ENCODE measurements around the gene PRDX1. TPM values are rescaled to one million over a fixed set of nuclear protein-coding genes. Genes with fewer than 3 reads are reported as not detected.

Gene PRDX1
- total and polyA plus RNA-seq, 2 of the 8 experiments (the other 6 are each of a cell fraction or from before 2014, with no cell fraction given) = 1,165 to 1,418 TPM

GRCh38 chr1:45490626-45491486 is 30.8 kb downstream of the PRDX1 start, which contains the start of gene TESK2:
Gene TESK2 (minus strand): TSS chr1:45491163. CDS start chr1:45457785, 33,378 bp downstream.
- H3K56ac ChIP-seq (replicated peaks; ENCODE audit: insufficient read length, low read depth, low read length) = peak within 1 kb of the TSS; percentile 22
- ChIA-PET CTCF (ENCODE audit: partially characterized antibody) (interaction anchor here (0.5 to 10.1 kb wide), 15 partner anchors 13 to 480 kb away, joined by 3 to 194 read pairs (median 5); partner anchors contain the start of genes HECTD3 and UROD), POLR2A (ENCODE audit: partially characterized antibody) (interaction anchor here (0.9 to 3.8 kb wide), 11 partner anchors 10 to 769 kb away, joined by 3 to 20 read pairs (median 4); partner anchors contain the start of genes CCDC163, HPDL, MMACHC and MUTYH)
- peak; percentile 99 for FAIRE-seq
- peak within 1 kb of the TSS; percentile 65 for H3K18ac ChIP-seq (ENCODE audit: extremely low read depth, low read length)
- H3K79me1 ChIP-seq (ENCODE audit: low read depth, low read length) = no peaks in the 10 kb centered on the region; the same call in 1 of the 2 replicates
- H3K27ac ChIP-seq (ENCODE audit: low read depth, low read length) = no peak within 1 kb of the TSS; the same call in 1 of the 2 replicates
- no peaks in the 10 kb centered on the region for H3K36me3 ChIP-seq (ENCODE audit: control insufficient read depth in 2 of 4, insufficient read depth in 4 of 4, low read length in 3 of 4)
- peak within 1 kb of the TSS; percentile 61 for H2BK15ac ChIP-seq (ENCODE audit: low read length)
- H3K14ac ChIP-seq (ENCODE audit: insufficient read length) = no peak within 1 kb of the TSS
- H2BK5ac ChIP-seq (ENCODE audit: low read depth, low read length) = peak within 1 kb of the TSS; percentile 11; the same call in 1 of the 2 replicates
- 1% methylated on average over 60 of the region's 64 CpGs; no CpG with 5 or more reads in 1 of the 2 experiments for WGBS, 2 experiments (ENCODE audit: extremely low coverage in 1 of 2, insufficient coverage in 1 of 2, insufficient read length in 1 of 2, insufficient replicate concordance in 2 of 2, low coverage in 1 of 2, low lambda C conversion rate in 2 of 2, missing lambda C conversion rate in 1 of 2)
- peak within 1 kb of the TSS; percentile 77 to 89 (median 83) for H3K4me3 ChIP-seq (ENCODE audit: extremely low read depth in 1 of 4, insufficient read depth in 2 of 4, low read depth in 3 of 4, low read length in 4 of 4)
- DNase-seq (ENCODE audit: low read depth in 1 of 2, low spot score in 2 of 2) = peak; percentile 99 to 100
- H2BK20ac ChIP-seq (ENCODE audit: low read length) = no peak within 1 kb of the TSS
- peak within 1 kb of the TSS; percentile 84 to 93 for H3K4me2 ChIP-seq (ENCODE audit: insufficient read depth in 1 of 2, low read depth in 2 of 2, low read length in 2 of 2)
- H4K20me1 ChIP-seq (replicated peaks in 1 of 2; ENCODE audit: control insufficient read depth in 1 of 2, insufficient read depth in 2 of 2, low read length in 2 of 2) = no peaks in the 10 kb centered on the region
- H4K8ac ChIP-seq (ENCODE audit: extremely low read depth, insufficient read depth, low read length) = no peak within 1 kb of the TSS
- peaks cover 0 to 8% (median 3%) of the 10 kb centered on the region in 4 experiments; a peak in 6 of 7 replicates for H3K4me1 ChIP-seq (replicated peaks in 1 of 4; ENCODE audit: control insufficient read depth in 3 of 4, insufficient read depth in 4 of 4, low read length in 3 of 4)
- H4K5ac ChIP-seq (ENCODE audit: insufficient read length, low read depth, low read length) = no peak within 1 kb of the TSS
- H2AFZ ChIP-seq (ENCODE audit: low read length) = peak within 1 kb of the TSS; percentile 44
- peak within 1 kb of the TSS; percentile 60 for H2BK12ac ChIP-seq (ENCODE audit: low read depth, low read length)
- no peak within 1 kb of the TSS for H2AK5ac ChIP-seq (ENCODE audit: low read depth, low read length)
- no peak within 1 kb of the TSS for H2BK120ac ChIP-seq (replicated peaks; ENCODE audit: low read depth, low read length)
- no peaks in the 10 kb centered on the region for H3K9me3 ChIP-seq (ENCODE audit: insufficient read depth in 2 of 2, low read depth in 1 of 2, low read length in 1 of 2)
- H3K23ac ChIP-seq (ENCODE audit: insufficient read length) = no peak within 1 kb of the TSS
- peaks cover 11% of the 10 kb centered on the region for H3K23me2 ChIP-seq (ENCODE audit: low read depth, low read length)
- H3K9ac ChIP-seq (replicated peaks in 1 of 4; ENCODE audit: extremely low read depth in 1 of 4, low read depth in 3 of 4, low read length in 3 of 4) = peak within 1 kb of the TSS; percentile 64 to 78 (median 72)
- no peaks in the 10 kb centered on the region for H3K27me3 ChIP-seq (replicated peaks in 1 of 4; ENCODE audit: control insufficient read depth in 3 of 4, extremely low read depth in 1 of 4, insufficient read depth in 3 of 4, low read length in 3 of 4)
- H3K4ac ChIP-seq (replicated peaks; ENCODE audit: insufficient read length, low read depth, low read length) = no peak within 1 kb of the TSS
- no peak within 1 kb of the TSS for H4K91ac ChIP-seq (replicated peaks; ENCODE audit: insufficient read length, low read length)
- H3K79me2 ChIP-seq (ENCODE audit: control insufficient read depth in 1 of 2, insufficient read depth in 2 of 2, low read length in 2 of 2) = peaks cover 0 to 18% of the 10 kb centered on the region in 2 experiments; a peak in 1 of 4 replicates
- 0 out of 4 replicates have a peak, but pooled peaks of 1 of the 2 experiments have one; percentile 0 for TF ChIP-seq RAD21 (IDR thresholded peaks at IDR 0.05 in 1 of 2, conservative IDR thresholded peaks at IDR 0.05 in 1 of 2; ENCODE audit: low read depth in 2 of 2, low read length in 2 of 2)
- TF ChIP-seq EZH2 (IDR thresholded peaks at IDR 0.05; ENCODE audit: low read depth, low read length, severe bottlenecking) = peak; percentile 33
- TF ChIP-seq TCF12 (IDR thresholded peaks at IDR 0.05; ENCODE audit: low read depth, low read length) = 0 out of 2 replicates have a peak, but pooled peaks have one; percentile 3
- TF ChIP-seq HDAC2 (IDR thresholded peaks at IDR 0.05; ENCODE audit: borderline replicate concordance in 1 of 2, low read depth in 2 of 2, low read length in 2 of 2) = no peak; a peak in 1 of 4 replicates
- no peak; a peak in 1 of 3 replicates for TF ChIP-seq EP300 (IDR thresholded peaks at IDR 0.05; ENCODE audit: borderline replicate concordance in 1 of 2, low read depth in 2 of 2, low read length in 2 of 2)
- TF ChIP-seq NRF1 (IDR thresholded peaks at IDR 0.05; ENCODE audit: low read depth, low read length) = no peak
- TF ChIP-seq BRCA1 (IDR thresholded peaks at IDR 0.05; ENCODE audit: low read depth, low read length) = no peak
- TF ChIP-seq SIRT6 (IDR thresholded peaks at IDR 0.05; ENCODE audit: low read length) = no peak
- TF ChIP-seq JUND (IDR thresholded peaks at IDR 0.05; ENCODE audit: low read length) = no peak
- TF ChIP-seq KDM1A (IDR thresholded peaks at IDR 0.05; ENCODE audit: borderline replicate concordance, low read length) = no peak

Measured in H1 (cell line).